ENCODE results near the gene GOSR2.

DNA sequence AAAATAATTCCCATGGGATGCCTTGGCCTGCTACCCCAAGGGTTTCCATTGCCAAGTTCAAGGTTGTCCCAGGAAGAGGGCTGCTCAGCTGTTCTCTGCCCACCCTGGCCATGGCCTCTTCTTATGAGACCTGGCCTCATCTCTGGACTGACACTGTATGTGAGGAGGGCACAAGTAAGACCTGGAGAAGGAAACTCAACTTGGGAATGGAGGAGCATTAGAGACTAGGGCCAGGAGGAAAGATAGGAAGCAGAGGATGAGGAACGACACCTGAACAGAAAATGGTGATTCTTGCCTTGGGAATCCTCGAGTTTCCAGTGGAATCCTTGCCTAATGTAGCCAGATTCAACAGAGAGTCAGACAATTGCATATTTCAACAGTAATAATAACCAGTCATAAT is 24.6 kb upstream of the GOSR2 start:
- TF ChIP-seq POLR2A (IDR thresholded peaks at IDR 0.05): no peak
- TF ChIP-seq, protein P1, sequence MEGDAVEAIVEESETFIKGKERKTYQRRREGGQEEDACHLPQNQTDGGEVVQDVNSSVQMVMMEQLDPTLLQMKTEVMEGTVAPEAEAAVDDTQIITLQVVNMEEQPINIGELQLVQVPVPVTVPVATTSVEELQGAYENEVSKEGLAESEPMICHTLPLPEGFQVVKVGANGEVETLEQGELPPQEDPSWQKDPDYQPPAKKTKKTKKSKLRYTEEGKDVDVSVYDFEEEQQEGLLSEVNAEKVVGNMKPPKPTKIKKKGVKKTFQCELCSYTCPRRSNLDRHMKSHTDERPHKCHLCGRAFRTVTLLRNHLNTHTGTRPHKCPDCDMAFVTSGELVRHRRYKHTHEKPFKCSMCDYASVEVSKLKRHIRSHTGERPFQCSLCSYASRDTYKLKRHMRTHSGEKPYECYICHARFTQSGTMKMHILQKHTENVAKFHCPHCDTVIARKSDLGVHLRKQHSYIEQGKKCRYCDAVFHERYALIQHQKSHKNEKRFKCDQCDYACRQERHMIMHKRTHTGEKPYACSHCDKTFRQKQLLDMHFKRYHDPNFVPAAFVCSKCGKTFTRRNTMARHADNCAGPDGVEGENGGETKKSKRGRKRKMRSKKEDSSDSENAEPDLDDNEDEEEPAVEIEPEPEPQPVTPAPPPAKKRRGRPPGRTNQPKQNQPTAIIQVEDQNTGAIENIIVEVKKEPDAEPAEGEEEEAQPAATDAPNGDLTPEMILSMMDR (IDR thresholded peaks at IDR 0.05): no peak
